ENCODE measurements around the gene SRL. TPM values are rescaled to one million over a fixed set of nuclear protein-coding genes. Genes with fewer than 3 reads are reported as not detected.

SRL gene
- total and polyA plus RNA-seq, 2 of the 8 experiments (the other 6 are each of a cell fraction or from before 2014, with no cell fraction given), result 0.05 TPM; not detected in 1

GRCh38 chr16:4261557-4262172, 19.8 kb upstream of the SRL start (continued):
- TF ChIP-seq CTCF (IDR thresholded peaks at IDR 0.05; ENCODE audit: control extremely low read depth in 1 of 3, insufficient read depth in 1 of 3, low read depth in 1 of 3, low read length in 3 of 3) (peak; percentile 86 to 98 (median 97)), RAD21 (IDR thresholded peaks at IDR 0.05 in 1 of 2, conservative IDR thresholded peaks at IDR 0.05 in 1 of 2; ENCODE audit: low read depth in 2 of 2, low read length in 2 of 2) (peak; percentile 80 to 83), POLR2A (IDR thresholded peaks at IDR 0.05; ENCODE audit: control extremely low read depth in 1 of 2, low read depth in 2 of 2, low read length in 2 of 2) (no peak), YY1 (IDR thresholded peaks at IDR 0.05; ENCODE audit: low read depth, low read length) (0 out of 2 replicates have a peak, but pooled peaks have one; percentile 24)

All from H1 (cell line).